H1 (cell line): ENCODE data around the gene GNG7. TPM values are rescaled to one million over a fixed set of nuclear protein-coding genes. Genes with fewer than 3 reads are reported as not detected.
"Not testable (repeated sequence)": the region's sequence is repeated elsewhere in the genome, so short reads cannot be mapped to it uniquely, and the experiment has no call there.

Experiments
- CTCF ChIA-PET: fragments of 300-600 bp; sonication (Branson Sonifier 250); formaldehyde crosslinking; loops from one replicate; lab custom pipeline; 2021; ENCODE audit not compliant: partially characterized antibody; lab: Charles Lee
- POLR2A ChIA-PET: fragments of 300-600 bp; sonication (Branson Sonifier 250); formaldehyde crosslinking; loops from one replicate; lab custom pipeline; 2021; ENCODE audit warnings: inconsistent platforms; ENCODE audit not compliant: partially characterized antibody; lab: Charles Lee
- DNase-seq, 2 experiments: peaks; one replicate each; pipeline versions ENCODE4 v3.0.0 to v3.0.0-alpha.2; 2010 to 2022; ENCODE audit warnings: low spot score in 2 of 2, low read depth in 1 of 2, mixed read lengths in 1 of 2
- FAIRE-seq: peaks from 2 replicates; lab custom pipeline; 2011; peaks lifted over from hg19 to GRCh38; lab: Jason Lieb, UNC
- H2AFZ ChIP-seq: 2 replicates; pipeline ENCODE4 v1.8.1; 2012; ENCODE audit warnings: low read length, inconsistent platforms
- H2AK5ac ChIP-seq: 2 replicates; pipeline ENCODE4 v1.6.1; 2013; ENCODE audit warnings: low read depth, low read length
- H2BK120ac ChIP-seq: replicated peaks from 2 replicates; pipeline ENCODE3; 2013; ENCODE audit warnings: low read depth, low read length, inconsistent platforms
- H2BK12ac ChIP-seq: 2 replicates; pipeline ENCODE4 v1.6.1; 2013; ENCODE audit warnings: low read depth, low read length
- H2BK15ac ChIP-seq: 2 replicates; pipeline ENCODE4 v1.6.1; 2013; ENCODE audit warnings: low read length
- H2BK20ac ChIP-seq: 2 replicates; pipeline ENCODE4 v1.6.1; 2013; ENCODE audit warnings: low read length
- H2BK5ac ChIP-seq: 2 replicates; pipeline ENCODE4 v1.6.1; 2013; ENCODE audit warnings: low read depth, low read length
- H3K14ac ChIP-seq: 2 replicates; pipeline ENCODE4 v1.6.1; 2013; ENCODE audit warnings: inconsistent platforms; ENCODE audit not compliant: insufficient read length
- H3K18ac ChIP-seq: 2 replicates; pipeline ENCODE4 v1.6.1; 2013; ENCODE audit warnings: low read length; ENCODE audit errors: extremely low read depth
- H3K23ac ChIP-seq: 2 replicates; pipeline ENCODE4 v1.6.1; 2013; ENCODE audit warnings: inconsistent platforms; ENCODE audit not compliant: insufficient read length
- H3K23me2 ChIP-seq: 2 replicates; pipeline ENCODE4 v1.6.1; 2013; ENCODE audit warnings: low read depth, low read length
- H3K27ac ChIP-seq: 2 replicates; pipeline ENCODE4 v1.6.1; 2011; ENCODE audit warnings: low read depth, low read length, inconsistent platforms
- H3K27me3 ChIP-seq, 4 experiments: replicated peaks in 1 of 4; 1 replicate in 1 of 4; 2 replicates in 3 of 4; pipeline versions ENCODE4 v1.6.1 to v1.8.1; 2011 to 2013; ENCODE audit warnings: low read length in 3 of 4, mild to moderate bottlenecking in 3 of 4, inconsistent platforms in 2 of 4, mixed read lengths in 2 of 4, moderate library complexity in 1 of 4; ENCODE audit not compliant: control insufficient read depth in 3 of 4, insufficient read depth in 3 of 4; ENCODE audit errors: extremely low read depth in 1 of 4
- H3K36me3 ChIP-seq, 4 experiments: 2 replicates each; pipeline versions ENCODE4 v1.6.1 to v1.8.1; 2011 to 2013; ENCODE audit warnings: mild to moderate bottlenecking in 4 of 4, low read length in 3 of 4, moderate library complexity in 2 of 4, control low read depth in 1 of 4, inconsistent platforms in 1 of 4; ENCODE audit not compliant: insufficient read depth in 4 of 4, control insufficient read depth in 2 of 4
- H3K4ac ChIP-seq: replicated peaks from 2 replicates; pipeline ENCODE3; 2013; ENCODE audit warnings: low read length, low read depth, mixed read lengths, inconsistent platforms; ENCODE audit not compliant: insufficient read length
- H3K4me1 ChIP-seq, 4 experiments: replicated peaks in 1 of 4; 1 replicate in 1 of 4; 2 replicates in 3 of 4; pipeline versions ENCODE4 v1.6.1 to v1.8.1; 2011 to 2013; ENCODE audit warnings: low read length in 3 of 4, inconsistent platforms in 2 of 4, mixed read lengths in 1 of 4; ENCODE audit not compliant: insufficient read depth in 4 of 4, control insufficient read depth in 3 of 4
- H3K4me2 ChIP-seq, 2 experiments: 2 replicates each; pipeline versions ENCODE4 v1.6.1 to v1.8.1; 2011 to 2013; ENCODE audit warnings: low read depth in 2 of 2, low read length in 2 of 2, control low read depth in 1 of 2, inconsistent platforms in 1 of 2, mild to moderate bottlenecking in 1 of 2; ENCODE audit not compliant: insufficient read depth in 1 of 2
- H3K4me3 ChIP-seq, 4 experiments: fragments of 200-600, 300-600 bp in 1 of 4; sonication (generic), shearing (Covaris generic), sonication (Bioruptor Twin) in 1 of 4; 2 replicates each; pipeline versions ENCODE4 v1.5.1 to v1.8.1; 2011 to 2016; ENCODE audit warnings: low read length in 4 of 4, low read depth in 3 of 4, control low read depth in 2 of 4, inconsistent platforms in 2 of 4, mild to moderate bottlenecking in 2 of 4, mixed read lengths in 1 of 4, moderate library complexity in 1 of 4; ENCODE audit not compliant: insufficient read depth in 2 of 4; ENCODE audit errors: extremely low read depth in 1 of 4
- H3K56ac ChIP-seq: replicated peaks from 2 replicates; pipeline ENCODE3; 2013; ENCODE audit warnings: low read depth, mild to moderate bottlenecking, mixed read lengths, low read length, inconsistent platforms; ENCODE audit not compliant: insufficient read length
- H3K79me1 ChIP-seq: 2 replicates; pipeline ENCODE4 v1.6.1; 2013; ENCODE audit warnings: low read depth, low read length, control low read depth
- H3K79me2 ChIP-seq, 2 experiments: 2 replicates each; pipeline versions ENCODE4 v1.6.1 to v1.8.1; 2012 to 2013; ENCODE audit warnings: low read length in 2 of 2, mild to moderate bottlenecking in 2 of 2, inconsistent platforms in 1 of 2; ENCODE audit not compliant: insufficient read depth in 2 of 2, control insufficient read depth in 1 of 2
- H3K9ac ChIP-seq, 4 experiments: replicated peaks in 1 of 4; 1 replicate in 1 of 4; 2 replicates in 3 of 4; pipeline versions ENCODE4 v1.6.1 to v1.8.1; 2011 to 2013; ENCODE audit warnings: low read depth in 3 of 4, low read length in 3 of 4, control low read depth in 2 of 4, mild to moderate bottlenecking in 2 of 4, moderate library complexity in 2 of 4, inconsistent platforms in 1 of 4; ENCODE audit errors: extremely low read depth in 1 of 4
- H3K9me3 ChIP-seq, 2 experiments: 2 replicates each; pipeline versions ENCODE4 v1.6.1 to v1.8.1; 2012 to 2013; ENCODE audit warnings: mild to moderate bottlenecking in 2 of 2, moderate library complexity in 2 of 2, control low read depth in 1 of 2, inconsistent platforms in 1 of 2, low read depth in 1 of 2, low read length in 1 of 2, mixed read lengths in 1 of 2; ENCODE audit not compliant: insufficient read depth in 2 of 2
- H4K20me1 ChIP-seq, 2 experiments: replicated peaks in 1 of 2; 2 replicates each; pipeline versions ENCODE3 to v1.8.1; 2011 to 2013; ENCODE audit warnings: inconsistent platforms in 2 of 2, low read length in 2 of 2, mild to moderate bottlenecking in 1 of 2; ENCODE audit not compliant: insufficient read depth in 2 of 2, control insufficient read depth in 1 of 2
- H4K5ac ChIP-seq: 2 replicates; pipeline ENCODE4 v1.6.1; 2013; ENCODE audit warnings: low read length, low read depth, mixed read lengths, inconsistent platforms; ENCODE audit not compliant: insufficient read length
- H4K8ac ChIP-seq: 2 replicates; pipeline ENCODE4 v1.8.0; 2013; ENCODE audit warnings: mild to moderate bottlenecking, moderate library complexity, low read length, inconsistent platforms; ENCODE audit not compliant: insufficient read depth; ENCODE audit errors: extremely low read depth
- H4K91ac ChIP-seq: replicated peaks from 2 replicates; pipeline ENCODE3; 2013; ENCODE audit warnings: low read length, mixed read lengths, inconsistent platforms; ENCODE audit not compliant: insufficient read length
- ASH2L ChIP-seq: fragments of 200-600, 300-600 bp; sonication (generic); IDR thresholded peaks from one replicate; pipeline ENCODE4 v1.7.1; 2017; ENCODE audit warnings: low read length
- POU5F1 ChIP-seq: IDR thresholded peaks from 2 replicates; pipeline ENCODE4 v1.6.1; 2011; ENCODE audit warnings: low read depth, mild to moderate bottlenecking, low read length, moderate library complexity
- WGBS, 2 experiments: shearing (Covaris generic) in 1 of 2; methylation state at CpG; one replicate each; pipeline versions ENCODE4 v1.1.6 to v1.1.7; 2013 to 2015; ENCODE audit warnings: low lambda C conversion rate in 2 of 2, mixed read lengths in 2 of 2, inconsistent platforms in 1 of 2, low coverage in 1 of 2, missing lambda C conversion rate in 1 of 2; ENCODE audit not compliant: insufficient replicate concordance in 2 of 2, insufficient coverage in 1 of 2, insufficient read length in 1 of 2; ENCODE audit errors: extremely low coverage in 1 of 2, missing lambda C conversion rate in 1 of 2; 5-methylcytosine and 5-hydroxymethylcytosine counted together
- polyA plus RNA-seq, 7 experiments: library from polyadenylated mRNA; depleted of rRNA in 3 of 7; stranded (reverse) in 5 of 7; unstranded in 2 of 7; fragments of >200 nt in 5 of 7; fragments of 200-250 nt in 2 of 7; gene quantifications; 1 replicate in 5 of 7; 2 replicates in 1 of 7; 4 replicates in 1 of 7; pipeline versions ENCODE4 v1.2.1 to v1.2.3, GENCODE V29; 2011 to 2013; ENCODE audit warnings: missing spikeins in 2 of 7, mixed read lengths in 2 of 7
- total RNA-seq: library from RNA; stranded (reverse); fragmentation: NEBNext Ultra II Directional; extraction: Animal tissue kit (Norgen Biotek cat#: 25700); gene quantifications from 2 replicates; pipeline ENCODE4 v1.2.1, GENCODE V29; 2021

The GNG7 gene
- total and polyA plus RNA-seq, 2 of the 8 experiments (the other 6 are each of a cell fraction or from before 2014, with no cell fraction given) = 2.8 to 7.8 TPM

- no peak for TF ChIP-seq ASH2L
- TF ChIP-seq POU5F1 = no peak
- Histone ChIP-seq H2BK120ac (no peak overlapping the region), H3K23ac (no peak overlapping the region), H3K79me1 (no peaks in the 10 kb centered on the region), H2BK5ac (no peak overlapping the region), H3K4me3 (no peak overlapping the region), H3K27ac (no peak overlapping the region), H3K36me3 (no peaks in the 10 kb centered on the region), H2BK15ac (no peak overlapping the region), H3K23me2 (no peaks in the 10 kb centered on the region), H4K20me1 (peaks cover 1 to 3% of the 10 kb centered on the region in 2 experiments), H2BK20ac (no peak overlapping the region), H3K9ac (no peak overlapping the region), H3K27me3 (no peaks in the 10 kb centered on the region; a peak in 2 of 7 replicates), H4K91ac (no peak overlapping the region), H4K5ac (no peak overlapping the region), H3K14ac (no peak overlapping the region), H3K79me2 (no peaks in the 10 kb centered on the region), H3K4me2 (no peak overlapping the region), H3K4ac (no peak overlapping the region), H3K4me1 (peaks cover 4 to 10% (median 5%) of the 10 kb centered on the region in 4 experiments), H3K18ac (no peak overlapping the region), H2AFZ (no peak overlapping the region), H4K8ac (no peak overlapping the region), H2BK12ac (no peak overlapping the region), H3K9me3 (no peaks in the 10 kb centered on the region), H3K56ac (no peak overlapping the region), H2AK5ac (no peak overlapping the region)
- POLR2A ChIA-PET = no interaction called here
- CTCF ChIA-PET = interaction anchor here (1.4 kb wide), 1 partner anchor 30 kb away, joined by 3 read pairs; no protein-coding TSS in a partner anchor
- FAIRE-seq = no peak
- DNase-seq = no peak
- WGBS, 2 experiments = 66% methylated on average over 2 of the region's 2 CpGs; no CpG with 5 or more reads in 1 of the 2 experiments
Measured at GRCh38 chr19:2679439-2679838, 23.1 kb downstream of the GNG7 start.

GRCh38 chr19:2678948-2679347, 23.5 kb downstream of the GNG7 start:
- H4K8ac ChIP-seq, H3K4me1 ChIP-seq, H3K4me2 ChIP-seq, H3K79me2 ChIP-seq, H2BK15ac ChIP-seq, H3K36me3 ChIP-seq, H4K20me1 ChIP-seq, H2AFZ ChIP-seq, POLR2A ChIA-PET, H3K4me3 ChIP-seq, H3K4ac ChIP-seq, H3K27ac ChIP-seq, H2BK20ac ChIP-seq, H3K56ac ChIP-seq, H3K23ac ChIP-seq, H3K18ac ChIP-seq, H4K91ac ChIP-seq, H2BK12ac ChIP-seq, FAIRE-seq, H3K27me3 ChIP-seq, H2BK5ac ChIP-seq, DNase-seq, H2BK120ac ChIP-seq, H3K79me1 ChIP-seq, H3K9ac ChIP-seq, H3K23me2 ChIP-seq, H3K9me3 ChIP-seq, H4K5ac ChIP-seq, H3K14ac ChIP-seq, H2AK5ac ChIP-seq: not testable (repeated sequence)
- 65% methylated on average over 5 of the region's 5 CpGs; no CpG with 5 or more reads in 1 of the 2 experiments for WGBS, 2 experiments
- CTCF ChIA-PET = interaction anchor here (2.1 kb wide), 1 partner anchor 31 kb away, joined by 10 read pairs; no protein-coding TSS in a partner anchor
